GM19324 (cell line): Measurements from ENCODE around the gene IER3.
"Not testable (repeated sequence)": the region's sequence is repeated elsewhere in the genome, so short reads cannot be mapped to it uniquely, and the experiment has no call there.

Source experiments
- ATAC-seq: cut with Tn5 transposase; IDR thresholded peaks from one replicate; pipeline ENCODE4 v1.9.1; 2021; ENCODE audit warnings: mild to moderate bottlenecking, moderate library complexity; ENCODE audit not compliant: unreplicated experiment, low FRiP score

Gene IER3

GRCh38 chr6:30725713-30726505 lies 18.4 kb downstream of the IER3 start:
- no peak for ATAC-seq

DNA sequence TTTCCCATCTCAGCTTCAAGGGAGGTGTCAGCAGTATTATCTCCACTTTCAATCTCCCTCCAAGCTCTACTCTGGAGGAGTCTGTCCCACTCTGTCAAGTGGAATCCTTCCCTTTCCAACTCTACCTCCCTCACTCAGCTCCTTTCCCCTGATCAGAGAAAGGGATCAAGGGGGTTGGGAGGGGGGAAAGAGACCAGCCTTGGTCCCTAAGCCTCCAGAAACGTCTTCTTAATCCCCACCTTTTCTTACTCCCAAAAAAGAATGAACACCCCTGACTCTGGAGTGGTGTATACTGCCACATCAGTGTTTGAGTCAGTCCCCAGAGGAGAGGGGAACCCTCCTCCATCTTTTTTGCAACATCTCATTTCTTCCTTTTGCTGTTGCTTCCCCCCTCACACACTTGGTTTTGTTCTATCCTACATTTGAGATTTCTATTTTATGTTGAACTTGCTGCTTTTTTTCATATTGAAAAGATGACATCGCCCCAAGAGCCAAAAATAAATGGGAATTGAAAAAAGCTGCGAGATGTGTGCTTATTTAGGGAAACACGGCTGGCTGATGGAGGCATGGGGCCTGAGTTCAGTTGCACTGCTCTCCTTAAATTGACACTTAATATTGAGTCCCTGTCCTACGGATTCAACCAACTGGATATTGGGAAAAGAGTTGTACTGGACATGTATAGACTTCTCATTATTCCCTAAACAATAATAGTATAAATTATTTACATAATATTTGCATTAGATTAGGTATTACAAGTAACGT lies 19.3 kb downstream of the IER3 start:
- no peak for ATAC-seq

- not testable (repeated sequence) for ATAC-seq
Observed at GRCh38 chr6:30723843-30724741, 20.3 kb downstream of the IER3 start.

- ATAC-seq: not testable (repeated sequence)
Observed at GRCh38 chr6:30723159-30723842, 21.0 kb downstream of the IER3 start.

DNA sequence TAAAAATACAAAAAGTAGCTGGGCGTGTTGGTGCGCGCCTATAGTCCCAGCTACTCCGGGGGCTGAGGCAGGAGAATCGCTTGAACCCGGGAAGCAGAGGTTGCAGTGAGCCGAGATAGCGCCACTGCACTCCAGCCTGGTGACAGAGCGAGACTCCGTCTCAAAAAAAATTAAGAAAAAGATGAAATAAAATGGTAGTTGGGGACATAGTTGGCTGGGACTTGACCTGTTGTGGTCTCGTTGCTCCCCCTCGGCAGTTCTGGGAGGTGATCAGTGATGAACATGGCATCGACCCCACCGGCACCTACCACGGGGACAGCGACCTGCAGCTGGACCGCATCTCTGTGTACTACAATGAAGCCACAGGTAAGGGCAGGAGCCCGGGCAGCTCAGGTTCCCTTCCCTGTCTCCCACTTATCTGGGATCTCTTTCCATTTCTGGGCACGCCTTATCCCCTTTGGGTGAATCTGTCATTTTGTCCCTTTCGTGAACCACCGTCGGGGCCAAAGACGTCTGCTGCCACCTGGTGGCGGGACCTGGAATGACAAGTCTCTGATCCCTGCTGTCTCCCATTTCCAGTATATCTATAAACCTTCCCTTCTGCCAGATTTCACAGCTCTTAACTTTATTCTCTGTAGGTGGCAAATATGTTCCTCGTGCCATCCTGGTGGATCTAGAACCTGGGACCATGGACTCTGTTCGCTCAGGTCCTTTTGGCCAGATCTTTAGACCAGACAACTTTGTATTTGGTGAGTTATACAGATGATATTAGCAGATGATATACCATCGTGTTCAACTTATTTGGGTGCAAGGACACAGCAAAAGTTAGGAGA lies 21.9 kb downstream of the IER3 start:
- ATAC-seq: no peak

DNA sequence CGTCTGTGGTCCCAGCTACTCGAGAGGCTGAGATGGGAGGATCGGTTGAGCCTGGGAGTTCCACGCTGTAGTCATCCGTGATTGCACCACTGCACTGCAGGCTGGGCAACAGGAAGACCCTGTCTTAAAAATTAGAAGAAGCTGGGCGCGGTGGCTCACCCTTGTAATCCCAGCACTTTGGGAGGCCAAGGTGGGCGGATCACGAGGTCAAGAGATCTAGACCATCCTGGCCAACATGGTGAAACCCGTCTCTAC lies 22.4 kb downstream of the IER3 start:
- ATAC-seq: not testable (repeated sequence)

- peak; percentile 44 for ATAC-seq
Observed at GRCh38 chr6:30721198-30722024, 22.9 kb downstream of the IER3 start.

GRCh38 chr6:30720738-30721197 lies 23.6 kb downstream of the IER3 start:
- ATAC-seq: no peak

GRCh38 chr6:30719791-30720737 lies 24.3 kb downstream of the IER3 start, which contains the start of gene TUBB:
TSS of gene TUBB (plus strand) at chr6:30720352. CDS start at chr6:30720507, 155 bp downstream.
- peak; percentile 36 for ATAC-seq

DNA sequence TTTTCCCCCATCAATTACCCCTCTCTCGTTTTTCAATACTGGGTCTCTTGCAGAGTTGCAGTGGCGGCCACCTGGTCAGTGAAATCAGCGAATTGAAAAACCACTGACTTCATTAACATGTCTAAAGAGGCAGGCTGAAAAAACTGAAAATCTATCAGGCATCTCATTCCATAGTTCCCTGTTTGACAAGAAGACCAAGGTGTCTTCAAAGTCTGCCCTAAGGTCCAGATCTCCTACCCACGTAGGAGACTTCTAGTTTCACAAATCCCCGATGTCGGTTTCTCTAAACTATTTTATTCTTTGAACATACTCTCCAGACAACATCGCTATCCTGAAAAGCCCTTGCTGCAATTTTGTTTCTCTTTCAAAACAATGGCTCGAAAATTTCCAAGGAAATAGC lies 25.0 kb downstream of the IER3 start:
- no peak for ATAC-seq

DNA sequence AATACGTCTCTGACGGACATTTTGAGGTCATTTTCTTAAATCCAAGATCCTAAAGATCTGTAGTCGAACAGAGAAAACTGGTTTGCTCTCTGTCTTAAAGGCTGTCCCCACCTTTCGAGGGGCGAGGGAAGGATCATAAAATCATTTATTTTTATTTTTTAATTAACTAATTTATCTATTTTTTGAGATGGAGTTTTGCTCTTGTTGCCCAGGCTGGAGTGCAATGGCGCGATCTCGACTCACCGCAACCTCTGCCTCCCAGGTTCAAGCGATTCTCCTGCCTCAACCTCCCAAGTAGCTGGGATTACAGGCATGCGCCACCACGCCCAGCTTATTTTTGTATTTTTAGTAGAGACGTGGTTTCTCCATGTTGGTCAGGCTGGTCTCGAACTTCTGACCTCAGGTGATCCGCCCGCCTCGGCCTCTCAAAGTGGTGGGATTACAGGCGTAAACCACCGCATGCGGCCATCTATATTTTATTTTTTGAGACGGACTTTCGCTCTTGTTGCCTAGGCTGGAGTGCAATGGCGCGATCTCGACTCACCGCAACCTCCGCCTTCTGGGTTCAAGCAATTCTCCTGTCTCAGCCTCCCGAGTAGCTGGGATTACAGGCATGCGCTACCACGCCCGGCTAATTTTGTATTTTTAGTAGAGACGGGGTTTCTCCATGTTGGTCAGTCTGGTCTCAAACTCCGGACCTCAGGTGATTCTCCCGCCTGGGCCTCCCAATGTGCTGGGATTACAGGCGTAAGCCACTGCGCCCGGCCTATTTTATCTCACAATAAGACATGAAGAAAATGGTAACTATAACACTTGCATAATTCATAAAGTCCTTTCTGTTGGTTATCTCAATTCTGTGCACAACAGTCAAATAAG lies 26.3 kb downstream of the IER3 start:
- ATAC-seq: not testable (repeated sequence)

DNA sequence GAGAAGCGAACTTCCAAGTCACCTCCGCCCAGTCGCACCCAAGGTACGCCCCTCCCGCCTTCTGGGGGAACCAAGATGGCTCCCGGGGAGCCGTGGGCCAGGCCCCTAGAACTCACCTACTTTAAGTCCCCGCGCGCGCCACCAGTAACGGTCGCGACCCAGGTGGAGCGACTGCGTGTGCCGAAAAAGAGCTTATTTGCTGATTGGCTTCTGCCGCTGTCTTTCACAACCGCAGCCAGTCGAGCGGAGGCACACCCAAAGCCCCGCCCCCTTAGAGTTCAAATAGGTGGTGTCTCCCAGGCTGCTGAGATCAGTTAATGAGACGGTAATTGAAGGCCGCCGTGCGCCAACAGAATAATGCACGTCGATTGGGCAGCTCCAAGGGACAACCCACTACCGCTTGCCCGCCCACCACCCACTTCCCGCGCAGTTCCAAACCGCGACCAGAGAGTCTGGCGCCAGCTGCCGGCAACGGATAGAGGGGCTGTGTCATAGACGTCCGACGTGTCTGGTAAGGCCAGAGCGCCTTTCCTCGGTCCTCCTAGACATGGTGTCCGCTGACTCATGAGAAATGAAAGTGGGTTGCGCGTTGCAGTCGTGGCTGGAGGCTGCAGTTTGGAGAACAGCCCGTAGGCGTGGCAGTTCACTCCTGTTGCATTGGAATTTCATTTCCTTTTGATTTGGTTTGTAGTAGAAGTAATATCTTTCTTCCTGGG lies 27.1 kb downstream of the IER3 start, which contains the start of gene MDC1:
TSS of gene MDC1 (minus strand) at position 153 of the 716 bp plus-strand sequence. CDS start 2,106 bp downstream, outside the sequence.
- peak; percentile 71 for ATAC-seq

- no peak for ATAC-seq
Observed at GRCh38 chr6:30716879-30717128, 27.5 kb downstream of the IER3 start.

- ATAC-seq: no peak
Observed at GRCh38 chr6:30714263-30714662, 30.1 kb downstream of the IER3 start.

DNA sequence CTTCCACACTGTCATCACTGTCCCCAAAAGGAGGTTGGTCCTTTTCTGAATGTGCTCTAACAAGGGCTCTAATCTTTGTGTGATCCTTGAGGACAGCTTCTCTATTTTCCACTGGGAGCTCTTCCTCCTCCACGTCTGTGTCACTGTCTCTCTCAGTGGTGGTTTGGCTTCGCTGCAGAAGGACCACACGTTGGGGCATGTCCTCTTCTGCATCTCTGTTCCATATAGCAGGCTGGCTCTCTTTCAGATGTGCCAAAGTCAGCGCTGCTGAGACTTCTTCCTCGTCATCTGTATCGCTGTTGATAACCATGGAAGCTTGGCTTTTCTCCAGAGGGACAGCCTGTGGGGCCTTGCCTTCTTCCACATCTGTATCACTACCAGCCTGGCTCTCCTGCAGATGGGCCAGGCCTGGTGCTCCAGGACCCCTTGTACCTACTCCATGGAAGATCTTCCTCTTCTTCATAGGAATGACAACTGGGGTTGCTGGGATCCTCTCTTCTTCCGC lies 31.9 kb downstream of the IER3 start:
- ATAC-seq: no peak
